Measurements from ENCODE around the gene TBL3. TPM values are rescaled to one million over a fixed set of nuclear protein-coding genes. Genes with fewer than 3 reads are reported as not detected.

The TBL3 gene
- total and polyA plus RNA-seq, 9 of the 15 experiments (the other 6 are each of a cell fraction or from before 2014, with no cell fraction given) = 0.97 to 117 (median 24.5) TPM

DNA sequence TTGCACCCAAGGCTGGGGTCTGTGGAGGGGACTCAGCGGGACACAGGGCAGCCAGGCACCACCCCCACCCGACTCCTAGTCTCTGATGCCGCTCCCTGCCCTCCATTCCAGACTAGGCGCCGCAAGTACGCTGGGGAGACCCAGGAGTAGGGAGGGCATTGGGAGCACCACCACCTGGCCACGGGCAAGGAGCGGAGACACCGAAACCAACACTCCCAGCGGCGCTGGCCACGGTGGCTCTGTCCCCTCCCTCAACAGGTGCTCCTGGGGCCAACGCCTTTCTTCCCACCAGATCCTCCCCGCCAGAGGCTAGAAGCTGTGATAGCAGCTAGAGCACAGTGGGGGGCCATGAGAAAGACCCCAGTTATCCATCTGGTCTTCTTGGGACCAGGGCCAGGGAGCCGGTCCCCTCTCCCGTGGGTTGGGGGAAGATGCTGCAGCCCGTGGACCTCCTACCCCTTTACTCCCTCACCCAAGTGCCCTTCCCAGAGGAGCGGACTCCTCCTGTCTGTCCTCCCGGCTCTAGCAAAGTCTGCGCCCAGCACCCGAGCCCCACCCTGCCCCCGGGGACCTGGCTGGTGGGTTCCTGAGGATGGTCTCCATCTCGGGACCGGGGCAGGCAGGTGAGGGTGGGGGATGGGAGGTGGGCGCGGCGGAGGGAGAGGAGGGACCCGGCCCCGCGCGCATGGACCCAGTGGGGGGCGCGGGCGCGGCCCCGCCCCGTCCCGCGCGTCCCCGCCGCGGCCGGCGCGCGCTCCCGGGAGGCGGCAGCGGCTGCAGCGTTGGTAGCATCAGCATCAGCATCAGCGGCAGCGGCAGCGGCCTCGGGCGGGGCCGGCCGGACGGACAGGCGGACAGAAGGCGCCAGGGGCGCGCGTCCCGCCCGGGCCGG lies 17.6 kb downstream of the TBL3 start, which contains the start of gene SYNGR3:
Gene SYNGR3 (plus strand): TSS at position 762 of the 892 bp plus-strand sequence. CDS start 133 bp downstream, outside the sequence.
- ATAC-seq (peak; percentile 17), FAIRE-seq (no peak), DNase-seq (ENCODE audit: extremely low read depth in 1 of 4, low spot score in 3 of 4) (peak in 3 of 4 experiments; percentile 47 to 67 (median 52))
- Histone ChIP-seq H3K27me3 (ENCODE audit: control insufficient read depth in 2 of 2, insufficient read depth in 2 of 2, low read length in 2 of 2) (no peaks in the 10 kb centered on the region), H4K20me1 (replicated peaks; ENCODE audit: control insufficient read depth, insufficient read depth, low read length) (no peaks in the 10 kb centered on the region), H3K27ac (ENCODE audit: extremely low read depth, low read depth, low read length) (peak within 1 kb of the TSS; percentile 76), H3K4me1 (replicated peaks in 1 of 2; ENCODE audit: control insufficient read depth in 2 of 2, insufficient read depth in 2 of 2, low read length in 2 of 2) (peaks cover 35 to 79% of the 10 kb centered on the region in 2 experiments), H3K9ac (ENCODE audit: insufficient read depth in 1 of 2, low read depth in 2 of 2, low read length in 2 of 2) (peak within 1 kb of the TSS; percentile 63 to 87; a peak in 3 of 4 replicates), H3K4me3 (peak within 1 kb of the TSS; percentile 38), H3K79me2 (ENCODE audit: control insufficient read depth, insufficient read depth, low read length) (peaks cover 36% of the 10 kb centered on the region), H3K9me3 (replicated peaks; ENCODE audit: control insufficient read depth, insufficient read depth, low read depth, low read length) (no peaks in the 10 kb centered on the region), H3K9me1 (ENCODE audit: control insufficient read depth, insufficient read depth, low read length) (no peaks in the 10 kb centered on the region), H2AFZ (ENCODE audit: low read depth, low read length) (peak within 1 kb of the TSS; percentile 83), H3K36me3 (ENCODE audit: control insufficient read depth, insufficient read depth, low read length) (peaks cover 26% of the 10 kb centered on the region; the same call in 1 of the 3 replicates), H3K4me2 (ENCODE audit: insufficient read depth, low read length) (peak within 1 kb of the TSS; percentile 72)
- ChIA-PET CTCF (ENCODE audit: low intra/inter-chr PET ratio) (no interaction called here), POLR2A (interaction anchor here (1.5 to 10.2 kb wide), 2 partner anchors 11 to 23 kb away, joined by 4 to 103 read pairs; partner anchors contain the start of genes RNF151 and RPS2)
- no TSS peak for BruUV-seq (replicated peaks)
- WGBS (ENCODE audit: insufficient coverage, low coverage, missing lambda C conversion rate) = 32% methylated on average over 29 of the region's 67 CpGs
- intact Hi-C loops (cut with micrococcal nuclease) = no loop called here
- in situ Hi-C loops (cut with MboI) = no loop called here
- TF ChIP-seq EP300 (IDR thresholded peaks at IDR 0.05; ENCODE audit: low read length) = no peak
- no peak for TF ChIP-seq HNRNPK (IDR thresholded peaks at IDR 0.05; ENCODE audit: low read depth, low read length, poor library complexity, severe bottlenecking)
- TF ChIP-seq ARID3B (CRISPR knock-in tag; IDR thresholded peaks at IDR 0.05; ENCODE audit: borderline replicate concordance) = no peak
- no peak for TF ChIP-seq GATAD2B (IDR thresholded peaks at IDR 0.05; ENCODE audit: borderline replicate concordance)
- no peak for TF ChIP-seq TBL1XR1 (IDR thresholded peaks at IDR 0.05; ENCODE audit: low read length in 2 of 2)
- TF ChIP-seq PTBP1 (IDR thresholded peaks at IDR 0.05; ENCODE audit: low read depth, low read length) = no peak
- TF ChIP-seq NCOR1 (IDR thresholded peaks at IDR 0.05) = no peak
- TF ChIP-seq CBX2 (IDR thresholded peaks at IDR 0.05; ENCODE audit: insufficient read depth, low read length, poor library complexity, severe bottlenecking) = no peak
- no peak for TF ChIP-seq NR0B1 (IDR thresholded peaks at IDR 0.05; ENCODE audit: partially characterized antibody)
- TF ChIP-seq SP1 (CRISPR knock-in tag; IDR thresholded peaks at IDR 0.05) = no peak
- TF ChIP-seq HMGN3 (IDR thresholded peaks at IDR 0.05; ENCODE audit: borderline replicate concordance, extremely low read depth, insufficient read length, low read depth, low read length) = peak; percentile 59
- no peak for TF ChIP-seq NUFIP1 (IDR thresholded peaks at IDR 0.05; ENCODE audit: partially characterized antibody)
- TF ChIP-seq TAF1 (IDR thresholded peaks at IDR 0.05; ENCODE audit: control insufficient read depth, extremely low read depth, insufficient read depth, low read length, severe bottlenecking) = no peak
- TF ChIP-seq JUN (IDR thresholded peaks at IDR 0.05; ENCODE audit: borderline replicate concordance, low read depth, low read length) = no peak
- no peak for TF ChIP-seq JUN (CRISPR knock-in tag; IDR thresholded peaks at IDR 0.05; ENCODE audit: borderline replicate concordance)
- peak; percentile 61 for TF ChIP-seq POLR2G (IDR thresholded peaks at IDR 0.05; ENCODE audit: low read depth, low read length)
- no peak for TF ChIP-seq SREBF1 (IDR thresholded peaks at IDR 0.05; ENCODE audit: borderline replicate concordance, low read depth, low read length)
- TF ChIP-seq, protein P1, sequence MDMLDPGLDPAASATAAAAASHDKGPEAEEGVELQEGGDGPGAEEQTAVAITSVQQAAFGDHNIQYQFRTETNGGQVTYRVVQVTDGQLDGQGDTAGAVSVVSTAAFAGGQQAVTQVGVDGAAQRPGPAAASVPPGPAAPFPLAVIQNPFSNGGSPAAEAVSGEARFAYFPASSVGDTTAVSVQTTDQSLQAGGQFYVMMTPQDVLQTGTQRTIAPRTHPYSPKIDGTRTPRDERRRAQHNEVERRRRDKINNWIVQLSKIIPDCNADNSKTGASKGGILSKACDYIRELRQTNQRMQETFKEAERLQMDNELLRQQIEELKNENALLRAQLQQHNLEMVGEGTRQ (CRISPR knock-in tag; IDR thresholded peaks at IDR 0.05) = no peak
